ENCODE measurements around the gene PLEKHG4B. TPM values are rescaled to one million over a fixed set of nuclear protein-coding genes. Genes with fewer than 3 reads are reported as not detected.
"Not testable (repeated sequence)": the region's sequence is repeated elsewhere in the genome, so short reads cannot be mapped to it uniquely, and the experiment has no call there.

PLEKHG4B gene
- polyA plus RNA-seq, 3 donors: not detected

- Mint-ChIP-seq H3K27ac (no peak overlapping the region), H3K36me3 (peaks cover 0 to 2% of the 10 kb centered on the region in 2 donors), H3K4me1 (no peaks in the 10 kb centered on the region), H3K4me3 (peak overlapping the region in 1 of 2 donors; percentile 10), H3K27me3 (ENCODE audit: low read depth in 3 of 3) (peaks cover 26 to 42% (median 40%) of the 10 kb centered on the region in 3 donors), H3K9me3 (peaks cover 0 to 16% (median 12%) of the 10 kb centered on the region in 7 donors)
- no peaks in the 10 kb centered on the region for H3K79me2 ChIP-seq (ENCODE audit: insufficient read depth, low read length)
- no peaks in the 10 kb centered on the region for H4K20me1 ChIP-seq (ENCODE audit: insufficient read depth, low read length)
- peaks cover under 1 to 10% of the 10 kb centered on the region in 2 donors for H3K9me3 ChIP-seq (replicated peaks in 1 of 2; ENCODE audit: control insufficient read depth in 1 of 2, insufficient read depth in 1 of 2, low read length in 2 of 2)
- peaks cover 12 to 43% of the 10 kb centered on the region in 2 donors for H3K27me3 ChIP-seq (ENCODE audit: control insufficient read depth in 2 of 2, insufficient read depth in 2 of 2, low read length in 2 of 2)
- no peaks in the 10 kb centered on the region for H3K4me1 ChIP-seq (ENCODE audit: control insufficient read depth in 1 of 2, insufficient read depth in 2 of 2, low read length in 2 of 2)
- H3K9ac ChIP-seq (ENCODE audit: insufficient read depth, low read length, poor library complexity, severe bottlenecking): no peak overlapping the region
- intact Hi-C loops (cut with micrococcal nuclease): no loop called here
- no peak overlapping the region for H3K4me2 ChIP-seq (replicated peaks; ENCODE audit: extremely low read depth, low read length, poor library complexity, severe bottlenecking)
- H3K4me3 ChIP-seq (replicated peaks in 1 of 3; ENCODE audit: low read depth in 2 of 3, low read length in 3 of 3): no peak overlapping the region
- no peak overlapping the region for H3K27ac ChIP-seq (ENCODE audit: low read depth in 1 of 2, low read length in 2 of 2)
- 92% methylated on average over 8 of the region's 9 CpGs for WGBS (ENCODE audit: insufficient coverage)
- no peak for DNase-seq
- TF ChIP-seq CTCF (IDR thresholded peaks at IDR 0.05): no peak
- H2AFZ ChIP-seq (ENCODE audit: insufficient read depth, low read depth, low read length, poor library complexity, severe bottlenecking): no peak overlapping the region
- no peaks in the 10 kb centered on the region for H3K36me3 ChIP-seq (replicated peaks in 1 of 2; ENCODE audit: control insufficient read depth in 1 of 2, insufficient read depth in 2 of 2, low read length in 2 of 2)
Observed at GRCh38 chr5:56561-57290, 35.2 kb upstream of the PLEKHG4B start.

GRCh38 chr5:60250-60649 lies 31.7 kb upstream of the PLEKHG4B start:
- H3K4me3 ChIP-seq (replicated peaks in 1 of 3; ENCODE audit: low read depth in 2 of 3, low read length in 3 of 3); H3K36me3 ChIP-seq (replicated peaks in 1 of 2; ENCODE audit: control insufficient read depth in 1 of 2, insufficient read depth in 2 of 2, low read length in 2 of 2); H2AFZ ChIP-seq (ENCODE audit: insufficient read depth, low read depth, low read length, poor library complexity, severe bottlenecking); H3K4me2 ChIP-seq (replicated peaks; ENCODE audit: extremely low read depth, low read length, poor library complexity, severe bottlenecking); intact Hi-C loops (cut with micrococcal nuclease); H3K27ac Mint-ChIP-seq; H3K9ac ChIP-seq (ENCODE audit: insufficient read depth, low read length, poor library complexity, severe bottlenecking); H3K36me3 Mint-ChIP-seq; H3K27me3 ChIP-seq (ENCODE audit: control insufficient read depth in 2 of 2, insufficient read depth in 2 of 2, low read length in 2 of 2); H3K4me3 Mint-ChIP-seq; H4K20me1 ChIP-seq (ENCODE audit: insufficient read depth, low read length); H3K27ac ChIP-seq (ENCODE audit: low read depth in 1 of 2, low read length in 2 of 2); H3K4me1 ChIP-seq (ENCODE audit: control insufficient read depth in 1 of 2, insufficient read depth in 2 of 2, low read length in 2 of 2); H3K9me3 ChIP-seq (replicated peaks in 1 of 2; ENCODE audit: control insufficient read depth in 1 of 2, insufficient read depth in 1 of 2, low read length in 2 of 2); DNase-seq; H3K79me2 ChIP-seq (ENCODE audit: insufficient read depth, low read length); H3K4me1 Mint-ChIP-seq: not testable (repeated sequence)
- no CpG with 5 or more reads among the region's 1 CpG for WGBS (ENCODE audit: insufficient coverage)
- Mint-ChIP-seq H3K27me3 (ENCODE audit: low read depth in 3 of 3) (peaks cover 5 to 15% (median 8%) of the 10 kb centered on the region in 3 donors), H3K9me3 (peaks cover 0 to 16% (median 4%) of the 10 kb centered on the region in 7 donors)

All from CD14-positive monocyte (primary cell).